SK-N-SH treated with all-trans-retinoic acid at 6 μM for 48 hours (cell line): ENCODE data around the gene RHOG.

Experiments used
- ATAC-seq: fragments of 200-7000 bp; cut with Tn5 transposase; 3 replicates; pipeline ENCODE4 v1.9.1; 2020; ENCODE audit warnings: mild to moderate bottlenecking, moderate library complexity
- ARNTL ChIP-seq: fragments of 450-650 bp; formaldehyde crosslinking; IDR thresholded peaks from 2 replicates; pipeline ENCODE4 v1.5.0; 2020; ENCODE audit warnings: low read depth, mild to moderate bottlenecking, moderate library complexity, borderline replicate concordance
- BACH2 ChIP-seq: fragments of 250-450 bp; sonication (Bioruptor Pico); IDR thresholded peaks from 2 replicates; pipeline ENCODE4 v1.9.0; 2021; ENCODE audit warnings: mild to moderate bottlenecking, borderline replicate concordance
- CREB5 ChIP-seq: fragments of 250-450 bp; sonication (Bioruptor Pico); IDR thresholded peaks from 2 replicates; pipeline ENCODE4 v1.5.1; 2020; ENCODE audit warnings: low read depth, mild to moderate bottlenecking, moderate library complexity
- CSDC2 ChIP-seq: fragments of 250-450 bp; sonication (Bioruptor Pico); IDR thresholded peaks from 2 replicates; pipeline ENCODE4 v1.5.0; 2020; ENCODE audit warnings: mild to moderate bottlenecking, moderate library complexity
- CSRNP3 ChIP-seq: fragments of 250-450 bp; sonication (Bioruptor Pico); IDR thresholded peaks from 2 replicates; pipeline ENCODE4 v1.5.1; 2021; ENCODE audit warnings: mild to moderate bottlenecking, moderate library complexity
- ESRRG ChIP-seq: fragments of 250-450 bp; sonication (Bioruptor Pico); IDR thresholded peaks from 2 replicates; pipeline ENCODE4 v1.6.1; 2021; ENCODE audit warnings: mild to moderate bottlenecking
- GLIS3 ChIP-seq: fragments of 250-450 bp; sonication (Bioruptor Pico); IDR thresholded peaks from 2 replicates; pipeline ENCODE4 v1.5.0; 2020; ENCODE audit warnings: mild to moderate bottlenecking, moderate library complexity
- PATZ1 ChIP-seq: fragments of 250-450 bp; sonication (Bioruptor Pico); IDR thresholded peaks from 2 replicates; pipeline ENCODE4 v1.8.0; 2020; ENCODE audit warnings: mild to moderate bottlenecking, moderate library complexity, borderline replicate concordance
- POU6F1 ChIP-seq: fragments of 250-450 bp; sonication (Bioruptor Pico); IDR thresholded peaks from 2 replicates; pipeline ENCODE4 v1.8.0; 2021; ENCODE audit warnings: low read depth, mild to moderate bottlenecking, moderate library complexity, borderline replicate concordance
- PPARA ChIP-seq: fragments of 250-450 bp; sonication (Bioruptor Pico); IDR thresholded peaks from 2 replicates; pipeline ENCODE4 v1.5.0; 2020; ENCODE audit warnings: mild to moderate bottlenecking, borderline replicate concordance
- RARB ChIP-seq: fragments of 250-450 bp; sonication (Bioruptor Pico); IDR thresholded peaks from 2 replicates; pipeline ENCODE4 v1.8.0; 2021; ENCODE audit warnings: mild to moderate bottlenecking, moderate library complexity
- SNAI2 ChIP-seq: fragments of 250-450 bp; sonication (Bioruptor Pico); IDR thresholded peaks from 2 replicates; pipeline ENCODE4 v1.5.0; 2020; ENCODE audit warnings: mild to moderate bottlenecking, moderate library complexity
- TCF4 ChIP-seq: fragments of 250-450 bp; sonication (Bioruptor Pico); IDR thresholded peaks from 2 replicates; pipeline ENCODE4 v1.8.0; 2021; ENCODE audit warnings: mild to moderate bottlenecking, moderate library complexity, borderline replicate concordance
- TOX ChIP-seq: fragments of 250-450 bp; sonication (Bioruptor Pico); IDR thresholded peaks from 2 replicates; pipeline ENCODE4 v1.8.0; 2021; ENCODE audit warnings: mild to moderate bottlenecking, moderate library complexity, borderline replicate concordance
- TSHZ2 ChIP-seq: fragments of 250-450 bp; sonication (Bioruptor Pico); IDR thresholded peaks from 2 replicates; pipeline ENCODE4 v1.5.0; 2020; ENCODE audit warnings: mild to moderate bottlenecking, moderate library complexity
- ZC3H10 ChIP-seq: fragments of 250-450 bp; sonication (Bioruptor Pico); IDR thresholded peaks from 2 replicates; pipeline ENCODE4 v1.5.1; 2021; ENCODE audit warnings: mild to moderate bottlenecking, moderate library complexity
- ZFP3 ChIP-seq: fragments of 250-450 bp; sonication (Bioruptor Pico); IDR thresholded peaks from 2 replicates; pipeline ENCODE4 v1.5.0; 2020; ENCODE audit warnings: mild to moderate bottlenecking, moderate library complexity
- ZFP30 ChIP-seq: fragments of 450-650 bp; formaldehyde crosslinking; IDR thresholded peaks from 2 replicates; pipeline ENCODE4 v1.5.0; 2022; ENCODE audit warnings: mild to moderate bottlenecking, moderate library complexity
- ZNF565 ChIP-seq: fragments of 450-650 bp; formaldehyde crosslinking; conservative IDR thresholded peaks from 2 replicates; pipeline ENCODE4 v1.5.0; 2020; ENCODE audit warnings: low read depth, mild to moderate bottlenecking, moderate library complexity
- ZNF70 ChIP-seq: fragments of 450-650 bp; formaldehyde crosslinking; IDR thresholded peaks from 2 replicates; pipeline ENCODE4 v1.5.0; 2020; ENCODE audit warnings: mild to moderate bottlenecking, moderate library complexity
- ZNF8 ChIP-seq: fragments of 450-650 bp; formaldehyde crosslinking; IDR thresholded peaks from 2 replicates; pipeline ENCODE4 v1.5.0; 2020; ENCODE audit warnings: mild to moderate bottlenecking, moderate library complexity

Gene RHOG

GRCh38 chr11:3797329-3798090 lies 43.2 kb downstream of the RHOG start, which contains the start of gene NUP98:
TSS of gene NUP98 (minus strand) at chr11:3797554. CDS start at chr11:3782117, 15,437 bp downstream.
- TF ChIP-seq ZFP30 (CRISPR knock-in tag), result no peak
- peak; percentile 29; the same call in 1 of the 2 replicates for TF ChIP-seq ZFP3 (CRISPR knock-in tag)
- no peak for TF ChIP-seq CREB5
- TF ChIP-seq CSDC2, result no peak
- TF ChIP-seq, all 23 proteins: peak for 1
- ATAC-seq, result peak; percentile 93

GRCh38 chr11:3796801-3797328 lies 43.9 kb downstream of the RHOG start:
- no peak for TF ChIP-seq ESRRG (CRISPR knock-in tag)
- no peak for TF ChIP-seq RARB
- no peak for TF ChIP-seq ZFP3 (CRISPR knock-in tag)
- TF ChIP-seq TCF4, result no peak
- TF ChIP-seq ARNTL, result no peak
- no peak for TF ChIP-seq ZNF8
- TF ChIP-seq TSHZ2 (CRISPR knock-in tag), result no peak
- no peak for TF ChIP-seq CSRNP3 (CRISPR knock-in tag)
- TF ChIP-seq BACH2 (CRISPR knock-in tag), result no peak
- no peak for TF ChIP-seq ZNF565 (CRISPR knock-in tag)
- no peak for TF ChIP-seq CSDC2
- no peak for TF ChIP-seq SNAI2 (CRISPR knock-in tag)
- ATAC-seq, result peak; percentile 62

- no peak for ATAC-seq
- TF ChIP-seq ARNTL, result no peak
- TF ChIP-seq ZNF565 (CRISPR knock-in tag), result no peak
- TF ChIP-seq BACH2 (CRISPR knock-in tag), result no peak
- TF ChIP-seq CSDC2, result no peak
- no peak for TF ChIP-seq CSRNP3 (CRISPR knock-in tag)
- no peak for TF ChIP-seq ZNF70 (CRISPR knock-in tag)
- no peak for TF ChIP-seq RARB
- no peak for TF ChIP-seq TSHZ2 (CRISPR knock-in tag)
- TF ChIP-seq GLIS3 (CRISPR knock-in tag), result no peak
- TF ChIP-seq ZC3H10 (CRISPR knock-in tag), result no peak
- no peak for TF ChIP-seq PPARA (CRISPR knock-in tag)
- TF ChIP-seq CREB5, result no peak
- no peak for TF ChIP-seq PATZ1 (CRISPR knock-in tag)
- TF ChIP-seq TOX, result no peak
- no peak for TF ChIP-seq ZFP3 (CRISPR knock-in tag)
- no peak for TF ChIP-seq ZNF8
- TF ChIP-seq POU6F1 (CRISPR knock-in tag), result no peak
Measured at GRCh38 chr11:3796346-3796745, 44.4 kb downstream of the RHOG start.
